GM21723 (cell line): ENCODE results near the gene IRF4.
A peak's percentile ranks its signal among the peaks of the same experiment; 100 is the strongest.
"Not testable (repeated sequence)": the region's sequence is repeated elsewhere in the genome, so short reads cannot be mapped to it uniquely, and the experiment has no call there.

Source experiments
- ATAC-seq: cut with Tn5 transposase; IDR thresholded peaks from one replicate; pipeline ENCODE4 v1.9.1; 2021; ENCODE audit warnings: mild to moderate bottlenecking, moderate library complexity; ENCODE audit not compliant: unreplicated experiment

The IRF4 gene

GRCh38 chr6:364609-365540, 26.7 kb upstream of the IRF4 start:
- peak; percentile 61 for ATAC-seq

GRCh38 chr6:365835-366234, 25.7 kb upstream of the IRF4 start:
- no peak for ATAC-seq

DNA sequence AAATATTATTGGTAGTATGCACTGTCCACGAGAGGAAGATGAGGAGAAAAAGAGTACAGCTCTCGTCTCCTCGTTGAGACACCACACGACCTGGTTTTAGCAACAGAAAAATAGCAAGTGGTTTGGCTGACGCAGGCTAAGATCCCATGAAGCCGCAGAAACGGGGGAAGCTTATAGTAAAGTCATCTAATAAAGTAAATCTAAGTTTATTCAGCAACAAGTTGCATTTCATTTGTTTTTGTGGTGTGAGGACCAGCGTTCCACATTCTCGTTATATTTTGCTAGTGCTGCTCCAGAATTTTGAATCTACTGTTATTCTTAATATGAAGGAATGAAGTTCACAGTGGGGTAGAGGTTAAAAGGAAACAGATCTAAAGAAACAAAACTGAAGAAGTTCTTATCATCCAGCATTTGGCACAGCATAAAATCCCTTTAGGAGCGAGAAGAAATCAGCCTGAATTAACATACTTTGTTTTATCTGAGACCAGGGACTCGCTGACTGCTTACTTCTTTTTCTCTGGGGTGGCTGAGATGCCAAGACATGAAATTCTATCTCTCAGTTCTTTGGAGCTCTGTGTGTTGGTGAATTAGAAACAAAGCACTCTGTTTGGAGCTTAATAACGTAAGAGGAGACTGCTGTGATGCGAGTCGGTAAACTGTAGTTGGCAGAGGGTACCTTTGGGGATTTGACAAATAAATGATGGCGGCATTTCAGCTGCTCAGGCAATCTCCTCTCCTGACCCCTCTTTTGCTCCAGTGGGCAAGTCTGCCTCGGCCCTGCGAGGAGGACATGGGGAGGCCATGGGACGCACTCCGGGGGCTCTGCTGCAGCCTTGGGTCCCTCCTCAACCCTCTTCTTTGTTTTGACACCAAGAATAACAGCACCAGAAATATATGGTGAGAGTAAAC, 24.9 kb upstream of the IRF4 start:
- no peak for ATAC-seq

DNA sequence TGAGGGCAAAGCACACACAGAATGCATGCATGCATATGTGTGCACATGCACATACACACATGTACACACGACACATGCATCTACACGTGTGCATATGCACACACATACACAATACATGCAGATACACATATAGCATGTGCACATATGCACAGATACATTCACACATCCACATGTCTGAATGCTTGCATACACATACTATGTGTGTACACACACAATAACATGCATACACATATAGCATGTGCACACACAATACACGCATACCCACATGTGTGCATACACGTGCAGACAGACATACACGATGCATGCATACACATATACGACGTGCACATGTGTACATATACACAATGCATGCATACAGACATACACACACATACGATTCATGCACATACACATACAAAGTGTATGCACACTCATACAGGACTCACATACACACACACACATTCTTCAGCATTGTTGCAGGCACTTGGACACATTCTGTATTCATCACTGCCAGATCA, 24.2 kb upstream of the IRF4 start:
- no peak for ATAC-seq

DNA sequence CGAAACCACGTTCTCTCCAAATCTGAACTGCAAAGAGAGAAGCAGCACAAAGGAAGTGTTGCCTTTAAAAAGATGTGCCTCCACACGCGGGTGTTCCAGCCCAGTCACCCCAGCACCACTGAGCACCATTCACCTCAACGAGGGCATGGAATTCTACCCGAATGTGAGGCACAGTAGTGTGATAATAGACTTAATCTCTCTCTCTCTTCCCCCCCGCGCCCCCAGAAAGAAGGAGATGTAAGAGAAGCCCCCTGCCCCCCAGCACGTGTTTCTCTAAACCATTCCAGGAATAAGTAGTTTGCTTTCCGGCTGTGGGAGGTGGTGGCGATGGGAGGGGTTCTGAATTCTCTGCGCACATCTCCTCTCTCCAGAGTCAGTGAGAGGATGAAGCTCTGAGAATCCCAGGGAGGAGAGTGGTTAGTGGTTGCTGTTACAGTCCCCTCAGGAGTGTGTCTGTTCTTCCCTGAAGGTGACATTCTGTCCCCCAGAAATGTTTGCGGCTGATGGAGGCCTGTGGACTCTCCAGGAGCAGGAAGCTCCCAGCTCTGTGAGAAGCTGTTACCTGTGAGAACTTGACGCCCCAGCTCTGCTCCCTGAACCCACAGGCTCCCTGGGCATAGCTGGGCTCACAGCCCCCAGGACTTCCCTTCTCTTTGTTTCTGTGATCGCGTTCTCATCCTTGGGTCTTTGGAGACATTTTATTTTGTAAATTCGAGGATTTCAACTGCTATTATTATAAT, 23.5 kb upstream of the IRF4 start:
- ATAC-seq, result no peak

DNA sequence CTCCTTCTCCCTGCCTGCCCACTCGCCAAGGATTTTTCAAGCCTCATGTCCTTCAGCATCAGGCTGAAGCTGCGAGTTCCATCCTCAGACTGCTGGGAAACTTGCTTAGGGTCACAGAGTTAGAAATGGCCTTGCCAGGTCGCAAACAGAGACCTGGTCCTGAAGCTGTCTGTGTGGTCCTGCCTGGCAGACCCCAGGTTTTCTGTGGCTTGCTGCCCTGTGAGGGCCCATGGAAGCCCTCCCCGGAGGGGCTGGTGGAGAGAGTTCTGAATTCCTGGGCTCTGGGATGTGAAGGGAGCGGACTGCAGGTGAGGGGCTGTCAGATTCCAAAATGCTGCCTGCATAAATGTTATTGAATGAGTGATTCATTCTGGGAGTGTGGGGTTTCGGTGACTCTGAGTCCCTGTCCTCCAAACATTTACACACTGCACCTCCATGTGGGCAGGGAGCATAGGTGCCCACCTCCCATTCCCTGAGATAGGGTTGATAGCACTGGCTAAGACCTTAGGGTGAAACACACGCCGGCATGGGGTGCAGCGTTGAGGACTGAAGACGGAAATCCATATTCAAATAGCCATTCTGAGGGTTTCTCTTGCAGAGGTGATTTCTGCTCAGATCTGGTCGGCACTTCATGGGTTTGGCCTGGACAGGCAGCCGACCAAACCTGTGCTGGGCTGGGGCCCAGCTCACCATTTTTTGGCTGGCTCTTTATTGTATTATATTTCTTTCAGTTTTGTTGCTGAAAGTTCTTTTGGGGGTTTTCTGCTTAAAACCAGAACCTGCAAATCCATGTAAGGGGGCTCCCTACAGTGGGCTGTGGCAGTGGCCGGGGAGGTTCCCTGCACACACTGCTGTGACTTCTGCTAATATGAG, 21.8 kb upstream of the IRF4 start:
- no peak for ATAC-seq

DNA sequence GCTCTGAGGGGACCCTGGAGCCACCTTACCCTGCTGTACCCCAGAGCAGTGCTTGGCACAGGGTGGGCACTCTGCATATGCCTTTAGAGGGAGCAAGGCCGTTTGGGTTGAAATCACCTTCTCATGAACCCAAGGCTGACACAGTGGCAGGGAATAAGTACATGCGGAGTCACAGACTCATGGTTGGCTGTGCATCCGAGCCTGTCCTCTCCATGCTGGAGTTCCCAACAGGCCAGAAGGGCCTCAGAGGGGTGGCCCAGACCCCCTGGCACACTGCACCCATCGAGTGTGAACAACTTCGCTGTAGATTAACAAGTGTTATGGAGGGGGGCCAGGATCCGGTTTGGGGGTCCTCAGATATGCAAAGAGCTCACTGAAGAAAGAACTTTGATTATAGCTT, 21.0 kb upstream of the IRF4 start:
- ATAC-seq, result no peak

- not testable (repeated sequence) for ATAC-seq
Observed at GRCh38 chr6:371851-372250, 19.7 kb upstream of the IRF4 start.

DNA sequence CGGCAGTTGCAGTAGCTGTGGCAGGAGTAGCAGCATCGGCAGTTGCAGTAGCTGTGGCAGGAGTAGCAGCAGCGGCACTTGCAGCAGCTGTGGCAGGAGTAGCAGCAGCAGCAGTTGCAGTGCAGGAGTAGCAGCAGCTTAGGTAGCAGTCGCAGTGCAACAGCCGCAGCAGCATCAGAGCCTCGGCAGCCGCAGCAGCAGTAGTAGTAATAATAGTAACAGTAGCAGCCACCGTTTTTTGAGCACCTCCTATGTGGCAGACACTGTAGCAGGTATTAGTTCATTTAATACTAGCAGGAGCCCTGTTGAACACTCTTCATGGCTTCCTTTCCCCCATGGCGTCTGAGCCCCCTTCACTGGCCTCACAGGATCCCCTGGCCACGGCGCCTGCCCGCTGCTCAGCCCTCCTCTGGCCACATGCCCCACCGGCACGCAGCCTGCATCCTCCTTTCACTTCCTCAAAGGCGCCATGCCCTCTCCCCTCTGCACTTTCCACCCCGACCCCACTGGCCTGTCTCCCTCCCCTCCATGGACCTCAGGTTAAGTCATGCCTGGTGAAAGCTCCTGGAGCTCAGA, 19.1 kb upstream of the IRF4 start:
- ATAC-seq, result peak; percentile 74

DNA sequence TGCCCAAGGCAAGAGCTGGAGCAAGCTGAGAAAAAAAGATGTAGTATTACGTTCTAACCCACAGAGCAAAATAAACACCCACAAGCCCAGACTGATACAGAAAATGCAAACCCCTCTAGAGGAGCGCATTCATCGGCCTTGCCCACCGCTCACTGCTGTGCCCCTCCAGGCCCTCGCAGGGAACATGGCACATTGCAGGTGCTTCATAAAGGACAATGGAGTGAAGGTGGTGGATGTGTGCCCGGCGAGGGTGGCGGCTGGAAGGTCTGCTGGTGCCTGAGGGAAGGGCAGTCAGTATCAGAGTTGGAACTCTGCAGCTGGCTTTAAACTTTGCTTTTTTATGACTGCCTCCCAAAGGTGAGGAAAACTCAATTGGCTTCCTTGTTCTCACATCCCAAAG, 18.5 kb upstream of the IRF4 start:
- no peak for ATAC-seq

DNA sequence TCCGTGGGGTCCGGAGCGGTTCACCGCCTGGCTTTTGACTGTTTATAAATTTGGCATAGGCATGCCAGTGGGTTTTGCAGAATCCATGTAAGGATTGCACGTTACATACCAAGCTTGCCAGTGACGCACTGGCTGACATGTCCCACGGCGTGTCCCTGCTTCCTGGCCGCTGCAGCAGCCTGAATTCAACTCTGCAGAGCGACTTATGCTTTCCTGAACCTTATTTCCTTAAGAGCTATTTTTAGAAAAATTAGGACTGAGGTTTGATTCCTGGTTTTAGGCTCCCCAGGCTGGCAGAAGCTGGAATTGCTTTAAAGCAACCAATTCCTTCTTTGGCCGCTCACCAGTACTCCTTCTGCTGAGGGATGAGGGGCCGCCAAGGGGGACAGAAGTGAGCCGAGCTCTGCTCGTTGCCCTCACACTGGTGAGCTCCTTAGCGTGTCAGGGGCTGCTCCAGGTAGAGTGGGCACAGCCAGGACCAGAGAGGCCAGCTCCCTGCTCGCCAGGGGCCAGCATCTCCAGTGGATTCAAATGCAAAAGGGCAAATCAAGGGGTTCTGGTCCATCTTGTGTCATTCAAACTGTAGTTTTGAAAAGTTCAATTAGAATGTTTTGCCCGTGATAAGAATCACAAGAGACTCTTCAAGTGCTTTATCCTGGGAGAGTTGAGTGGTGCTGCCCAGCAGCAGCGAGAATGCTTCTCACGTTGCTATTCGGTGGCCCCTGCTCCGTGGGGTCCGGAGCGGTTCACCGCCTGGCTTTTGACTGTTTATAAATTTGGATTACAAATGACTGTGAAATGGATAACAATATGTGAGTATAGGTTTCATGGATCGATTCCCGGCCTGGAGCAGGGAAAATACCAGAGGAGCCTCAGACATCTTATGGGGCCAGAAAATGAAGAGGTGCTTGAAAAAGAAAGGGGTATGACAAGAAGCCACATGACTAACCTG, 17.5 kb upstream of the IRF4 start:
- no peak for ATAC-seq

DNA sequence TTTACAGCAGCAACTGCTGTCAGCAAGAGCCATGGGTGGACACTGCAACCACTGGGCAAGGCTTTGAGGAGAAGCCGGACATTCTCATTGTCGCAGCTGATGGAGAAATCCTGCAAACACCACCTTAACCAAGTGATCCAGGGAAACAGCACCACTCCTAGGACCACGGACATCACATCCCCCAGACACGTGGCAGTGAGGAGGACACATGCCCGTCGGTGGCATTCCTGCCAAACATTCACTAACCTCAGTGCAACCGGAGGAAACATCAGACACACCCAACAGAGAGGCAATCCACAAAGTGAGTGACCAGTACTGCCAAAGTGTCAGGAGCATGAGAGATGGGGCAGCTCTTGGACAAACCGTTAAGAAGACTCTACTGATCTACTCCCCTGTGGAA, 16.6 kb upstream of the IRF4 start:
- no peak for ATAC-seq

GRCh38 chr6:376827-377640, 14.5 kb upstream of the IRF4 start:
- ATAC-seq, result no peak

DNA sequence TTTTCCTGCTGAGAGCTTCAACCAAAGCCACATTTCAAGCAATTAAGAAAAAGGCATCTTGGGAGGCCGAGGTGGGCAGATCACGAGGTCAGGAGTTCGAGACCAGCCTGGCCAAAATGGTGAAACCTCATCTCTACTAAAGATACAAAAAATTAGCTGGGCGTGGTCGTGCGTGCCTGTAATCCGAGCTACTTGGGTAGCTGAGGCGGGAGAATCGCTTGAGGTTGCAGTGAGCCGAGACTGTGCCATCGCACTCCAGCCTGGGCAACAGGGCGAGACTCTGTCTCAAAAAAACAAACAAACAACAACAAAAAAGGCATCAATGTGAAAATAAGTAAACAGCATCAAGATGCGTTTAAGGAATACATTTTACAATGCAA, 13.9 kb upstream of the IRF4 start:
- ATAC-seq, result not testable (repeated sequence)

DNA sequence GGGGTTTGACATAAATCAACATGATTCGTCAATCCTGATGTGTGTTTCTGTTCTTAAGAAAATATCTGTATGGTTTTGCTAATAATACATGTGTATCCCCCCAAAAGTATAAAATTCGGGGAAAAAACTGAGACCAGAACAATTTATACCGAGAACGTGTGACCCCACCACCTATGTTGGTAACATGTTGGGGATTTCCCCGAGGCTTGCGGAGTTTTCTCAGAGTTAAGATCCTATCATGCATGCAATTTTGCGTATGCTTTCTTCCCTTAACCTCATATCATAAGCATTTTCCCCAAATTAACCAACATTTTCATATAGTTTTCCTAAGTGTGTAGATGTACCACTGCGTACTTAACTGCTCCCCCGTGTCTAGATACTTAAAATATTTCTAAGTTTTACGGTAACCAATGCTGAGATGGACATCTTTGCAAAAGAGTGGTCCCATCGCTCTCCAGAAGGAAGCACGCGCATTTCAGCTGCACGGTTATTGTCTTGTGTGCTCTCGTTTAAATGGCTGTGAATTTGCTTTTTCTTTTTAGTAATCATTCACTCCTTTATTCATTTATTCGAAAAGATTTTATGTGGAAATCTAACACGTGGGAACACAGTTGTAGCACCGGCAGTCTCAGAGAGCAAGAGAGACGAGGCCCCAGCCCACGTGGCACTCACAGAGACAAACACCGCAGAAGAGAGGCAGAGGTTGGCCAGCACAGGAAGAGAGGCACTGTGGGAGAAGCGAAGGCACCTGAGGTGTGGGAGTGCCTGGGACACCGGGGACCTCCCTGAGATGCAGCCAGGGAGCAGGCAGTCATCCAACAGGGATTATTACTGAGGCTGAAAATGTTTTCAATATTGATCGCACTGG, 13.2 kb upstream of the IRF4 start:
- ATAC-seq, result no peak

- ATAC-seq, result peak; percentile 4
Observed at GRCh38 chr6:378958-379409, 12.6 kb upstream of the IRF4 start.
